ENCODE measurements around the gene MAPK1.

DNA sequence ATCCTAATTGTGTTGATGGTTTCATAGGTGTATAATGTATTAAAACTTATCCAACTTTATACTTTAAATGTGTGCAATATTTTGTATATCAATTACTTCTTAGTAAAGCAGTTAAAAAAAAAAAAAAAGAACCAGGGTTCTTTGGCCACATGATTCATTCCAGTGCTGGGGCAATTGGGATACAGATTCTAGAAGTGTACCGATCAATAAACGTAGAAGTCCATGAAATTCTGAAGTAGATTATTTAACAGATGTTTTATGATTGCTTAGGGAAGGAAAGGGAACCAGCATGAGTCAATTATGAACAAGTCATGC, 51.0 kb downstream of the MAPK1 start:
- TF ChIP-seq, protein P1, sequence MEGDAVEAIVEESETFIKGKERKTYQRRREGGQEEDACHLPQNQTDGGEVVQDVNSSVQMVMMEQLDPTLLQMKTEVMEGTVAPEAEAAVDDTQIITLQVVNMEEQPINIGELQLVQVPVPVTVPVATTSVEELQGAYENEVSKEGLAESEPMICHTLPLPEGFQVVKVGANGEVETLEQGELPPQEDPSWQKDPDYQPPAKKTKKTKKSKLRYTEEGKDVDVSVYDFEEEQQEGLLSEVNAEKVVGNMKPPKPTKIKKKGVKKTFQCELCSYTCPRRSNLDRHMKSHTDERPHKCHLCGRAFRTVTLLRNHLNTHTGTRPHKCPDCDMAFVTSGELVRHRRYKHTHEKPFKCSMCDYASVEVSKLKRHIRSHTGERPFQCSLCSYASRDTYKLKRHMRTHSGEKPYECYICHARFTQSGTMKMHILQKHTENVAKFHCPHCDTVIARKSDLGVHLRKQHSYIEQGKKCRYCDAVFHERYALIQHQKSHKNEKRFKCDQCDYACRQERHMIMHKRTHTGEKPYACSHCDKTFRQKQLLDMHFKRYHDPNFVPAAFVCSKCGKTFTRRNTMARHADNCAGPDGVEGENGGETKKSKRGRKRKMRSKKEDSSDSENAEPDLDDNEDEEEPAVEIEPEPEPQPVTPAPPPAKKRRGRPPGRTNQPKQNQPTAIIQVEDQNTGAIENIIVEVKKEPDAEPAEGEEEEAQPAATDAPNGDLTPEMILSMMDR (IDR thresholded peaks at IDR 0.05; ENCODE audit: low read depth, low read length, poor library complexity, severe bottlenecking): no peak
- TF ChIP-seq EZH2phosphoT487 (IDR thresholded peaks at IDR 0.05; ENCODE audit: borderline replicate concordance, low read length): no peak

Measured in DOHH2 (cell line).